Activated CD8-positive, alpha-beta memory T cell treated with anti-CD3 and anti-CD28 coated beads, Interleukin-2, amount 50 U/mL, for 4 hours (primary cell): ENCODE results near the gene SH3RF3.

Experiments
- DNase-seq: peaks from one replicate; pipeline ENCODE4 v3.0.0-alpha.2; 2020

Gene SH3RF3

DNA sequence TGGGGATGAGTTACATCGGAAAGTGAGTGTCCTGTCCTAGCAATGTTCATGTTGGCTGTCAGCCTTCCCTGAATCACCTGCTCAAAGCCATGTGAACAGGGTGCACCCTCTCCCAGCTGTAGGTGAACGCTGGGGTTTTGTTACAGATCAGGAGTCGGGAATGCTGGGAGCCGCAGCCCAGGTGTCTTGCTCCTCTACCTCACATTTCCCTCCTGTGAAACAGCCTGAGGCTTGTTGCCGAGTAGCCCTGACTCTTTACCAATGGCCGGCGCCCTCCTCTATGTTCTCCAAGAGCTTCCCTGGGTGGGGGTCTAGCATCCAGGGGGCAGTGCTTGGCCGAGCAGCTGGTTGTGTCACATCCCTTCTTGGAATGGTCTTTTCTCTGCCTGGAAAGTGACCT lies 164.7 kb downstream of the SH3RF3 start:
- no peak for DNase-seq

- no peak for DNase-seq
Measured at GRCh38 chr2:109294523-109294922, 165.5 kb downstream of the SH3RF3 start.

GRCh38 chr2:109295070-109295780 lies 166.2 kb downstream of the SH3RF3 start:
- DNase-seq, result no peak

GRCh38 chr2:109295781-109296117 lies 166.7 kb downstream of the SH3RF3 start:
- DNase-seq, result no peak

- DNase-seq, result no peak
Measured at GRCh38 chr2:109297566-109298490, 168.8 kb downstream of the SH3RF3 start.

DNA sequence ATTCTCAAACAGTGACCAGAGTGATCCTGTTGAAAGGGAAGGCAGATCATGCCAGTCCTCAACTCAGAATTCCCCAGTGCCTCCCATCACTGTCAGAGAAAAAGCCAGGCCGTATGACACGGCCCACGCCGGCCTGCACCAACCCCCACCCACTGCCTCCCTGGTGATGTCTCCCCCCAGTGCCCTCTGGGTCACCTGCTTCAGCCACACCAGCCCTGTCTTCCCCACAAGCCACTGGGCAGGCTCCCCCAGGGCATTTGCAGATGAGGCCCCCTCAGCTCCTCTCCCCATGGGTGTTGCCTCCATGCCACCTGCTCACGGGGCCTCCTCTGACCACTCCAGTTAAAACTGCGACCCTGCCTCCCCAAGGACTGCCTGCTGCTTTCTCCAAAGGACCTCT lies 169.8 kb downstream of the SH3RF3 start:
- no peak for DNase-seq

GRCh38 chr2:109299536-109299935 lies 170.5 kb downstream of the SH3RF3 start:
- no peak for DNase-seq

- no peak for DNase-seq
Measured at GRCh38 chr2:109300582-109300981, 171.6 kb downstream of the SH3RF3 start.

- DNase-seq, result no peak
Measured at GRCh38 chr2:109301746-109302145, 172.7 kb downstream of the SH3RF3 start.

DNA sequence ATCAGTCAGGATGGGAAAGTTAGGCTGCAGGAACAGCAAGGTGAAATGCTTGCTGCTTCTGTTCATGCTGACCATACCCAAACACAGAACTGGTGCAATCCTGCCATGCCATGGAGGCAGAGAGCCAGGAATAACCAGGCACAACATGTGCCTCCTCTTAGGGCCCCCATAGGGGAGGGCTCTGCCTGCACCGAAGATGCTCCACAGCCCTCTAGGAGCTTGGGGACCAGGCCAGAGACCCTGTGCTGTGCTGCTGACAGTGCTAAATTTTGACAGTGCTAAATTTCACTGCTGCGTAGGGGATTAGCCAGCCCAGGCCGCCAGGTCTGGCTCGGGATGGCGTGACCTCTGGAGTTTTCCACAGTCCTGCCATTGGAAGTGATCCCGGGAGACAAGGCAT lies 173.3 kb downstream of the SH3RF3 start:
- no peak for DNase-seq

GRCh38 chr2:109304242-109304641 lies 175.2 kb downstream of the SH3RF3 start:
- no peak for DNase-seq

- no peak for DNase-seq
Measured at GRCh38 chr2:109304731-109305470, 175.9 kb downstream of the SH3RF3 start.

- DNase-seq, result no peak
Measured at GRCh38 chr2:109305490-109306167, 176.6 kb downstream of the SH3RF3 start.

DNA sequence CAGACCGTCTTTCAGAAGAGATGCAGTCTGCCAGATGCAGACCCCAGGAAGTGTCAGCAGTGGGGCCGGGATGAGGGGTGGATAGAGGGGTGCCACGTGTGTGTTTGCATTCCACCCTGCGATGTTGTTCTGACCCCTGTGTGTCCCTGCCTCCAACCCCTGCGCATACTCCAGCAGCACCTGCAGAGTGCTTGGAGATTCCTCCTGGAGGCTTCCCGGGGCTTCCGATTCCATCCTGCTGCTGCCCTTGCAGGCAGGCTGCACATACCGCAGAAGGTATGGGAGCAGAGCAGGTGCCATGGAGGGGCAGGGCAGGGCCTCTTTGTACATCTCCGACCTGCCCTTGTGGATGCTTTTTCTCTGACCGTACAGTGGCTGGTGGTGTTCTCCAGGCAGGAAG lies 177.2 kb downstream of the SH3RF3 start:
- DNase-seq, result no peak

GRCh38 chr2:109311771-109312170 lies 182.8 kb downstream of the SH3RF3 start:
- DNase-seq, result no peak

GRCh38 chr2:109312902-109313301 lies 183.9 kb downstream of the SH3RF3 start:
- no peak for DNase-seq

GRCh38 chr2:109313343-109313742 lies 184.3 kb downstream of the SH3RF3 start:
- DNase-seq, result no peak

DNA sequence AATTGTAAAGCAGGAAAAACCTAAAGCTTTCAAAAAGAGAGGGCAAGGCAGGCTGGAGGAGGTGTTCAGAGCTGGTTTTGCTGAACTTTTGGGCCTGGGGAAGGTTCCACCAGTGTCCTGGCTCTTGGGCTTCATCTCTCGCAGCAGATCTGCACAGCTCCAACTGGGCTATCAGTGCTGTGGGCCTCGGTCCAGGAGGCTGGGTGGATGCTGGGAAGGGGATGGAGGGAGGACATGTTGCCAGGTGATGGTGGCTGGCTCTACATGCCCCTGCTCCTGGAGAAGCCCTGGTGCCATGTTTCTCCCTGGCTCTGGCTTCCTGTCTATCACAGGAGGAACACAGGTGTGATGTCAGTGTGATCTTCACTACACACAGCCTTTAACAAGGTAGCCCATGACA lies 187.1 kb downstream of the SH3RF3 start:
- no peak for DNase-seq

GRCh38 chr2:109317471-109318095 lies 188.6 kb downstream of the SH3RF3 start:
- no peak for DNase-seq

DNA sequence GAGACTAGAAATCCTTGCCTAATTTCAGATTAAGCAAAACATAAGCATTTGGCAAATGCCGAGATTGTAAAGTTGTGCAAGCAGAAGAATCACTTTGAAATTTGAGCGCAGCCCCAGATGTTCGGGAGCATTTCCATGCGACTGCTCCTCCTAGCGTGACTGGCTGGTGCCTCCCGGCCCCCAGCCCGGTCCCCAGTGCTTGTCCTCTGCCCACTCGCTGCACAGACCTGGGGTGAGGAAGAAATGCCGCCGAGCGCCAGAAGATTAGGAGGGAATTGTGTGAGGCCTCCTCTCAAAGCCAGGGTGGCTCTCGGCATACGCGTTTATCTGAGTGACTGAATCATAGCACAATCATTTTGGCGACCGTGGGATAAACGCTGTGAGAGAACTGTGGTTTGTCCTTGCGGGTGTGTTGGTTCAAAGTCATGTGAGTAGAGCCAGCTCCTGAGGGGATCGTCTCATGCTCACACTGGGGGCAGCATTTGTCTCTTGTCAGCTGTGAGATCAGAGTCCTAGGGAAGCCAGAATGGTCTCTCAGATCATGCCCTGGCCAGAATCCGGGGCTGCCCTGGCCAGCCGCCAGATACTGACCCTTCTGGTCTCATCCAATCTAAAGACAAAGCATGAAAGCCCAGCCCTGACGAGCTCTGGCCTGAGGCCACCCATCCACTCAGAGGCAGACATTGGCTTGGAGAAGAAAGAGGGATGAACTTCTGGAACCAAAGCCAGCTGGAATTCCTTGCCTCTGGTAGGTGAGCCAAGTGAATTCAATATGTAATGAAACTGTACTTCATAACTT lies 189.3 kb downstream of the SH3RF3 start:
- no peak for DNase-seq

DNA sequence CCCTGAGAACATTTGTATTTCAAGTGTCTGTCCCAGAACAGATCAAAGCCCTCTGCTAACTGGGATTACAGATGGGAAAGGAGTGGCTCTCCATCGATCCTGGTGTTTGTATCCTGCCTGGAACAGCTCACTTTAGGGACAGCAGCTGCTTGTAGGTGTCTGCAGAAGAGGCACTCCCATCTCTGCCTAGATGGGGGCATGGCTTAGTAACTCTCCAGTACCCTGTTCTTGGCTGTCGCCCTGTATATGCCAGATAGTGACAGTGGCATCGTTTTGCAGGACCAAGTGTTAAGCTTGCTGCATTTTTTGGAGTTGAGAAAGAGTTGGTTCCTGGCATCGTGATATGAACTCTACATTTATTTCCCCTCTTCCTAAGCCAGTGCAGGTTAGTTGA lies 189.9 kb downstream of the SH3RF3 start:
- no peak for DNase-seq
